UCSD-AML1 (cell line): Measurements from ENCODE around the gene APOL1.
"Not testable (repeated sequence)": the region's sequence is repeated elsewhere in the genome, so short reads cannot be mapped to it uniquely, and the experiment has no call there.

Experiments used
- DNase-seq: peaks from one replicate; lab custom pipeline; 2025; ENCODE audit not compliant: unreplicated experiment; lab: John Stamatoyannopoulos, UW

The APOL1 gene

DNA sequence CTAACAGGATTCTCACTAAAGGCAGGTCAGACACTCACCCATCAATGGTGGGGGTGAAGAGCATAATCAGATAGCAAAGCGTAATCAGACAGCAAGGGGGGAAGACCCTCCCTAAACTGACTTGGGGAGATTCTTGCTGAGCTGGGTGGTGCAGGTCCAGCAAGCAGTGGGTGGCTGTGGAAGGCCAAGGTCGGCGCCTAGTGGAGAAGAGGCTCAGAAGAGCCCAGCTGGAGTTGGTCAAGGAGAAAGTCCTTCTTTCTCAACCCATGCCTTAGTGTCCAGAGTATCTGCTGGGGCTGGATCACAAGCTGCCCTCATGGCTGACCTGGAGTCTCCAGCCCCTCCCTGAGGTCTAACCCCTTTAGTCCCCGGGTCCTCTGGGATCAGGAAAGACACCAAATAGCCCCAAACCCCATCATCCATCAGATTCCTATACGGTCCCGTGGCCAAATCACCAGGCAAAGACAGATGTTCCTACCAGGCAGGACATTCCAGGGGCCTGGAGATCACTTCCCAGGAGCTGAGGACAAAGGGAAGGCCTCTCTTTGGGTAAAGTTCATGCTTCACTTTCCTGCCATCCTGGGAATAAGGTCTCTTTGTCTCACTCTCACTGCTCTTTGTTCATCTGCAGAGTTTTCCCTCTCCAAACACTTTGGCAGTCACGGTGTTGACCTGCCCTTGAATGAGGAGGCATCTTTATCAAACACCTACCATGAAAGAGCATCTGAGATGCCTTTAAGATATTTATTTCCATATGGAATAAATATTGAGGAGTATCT, 11.1 kb downstream of the APOL1 start:
- not testable (repeated sequence) for DNase-seq

DNA sequence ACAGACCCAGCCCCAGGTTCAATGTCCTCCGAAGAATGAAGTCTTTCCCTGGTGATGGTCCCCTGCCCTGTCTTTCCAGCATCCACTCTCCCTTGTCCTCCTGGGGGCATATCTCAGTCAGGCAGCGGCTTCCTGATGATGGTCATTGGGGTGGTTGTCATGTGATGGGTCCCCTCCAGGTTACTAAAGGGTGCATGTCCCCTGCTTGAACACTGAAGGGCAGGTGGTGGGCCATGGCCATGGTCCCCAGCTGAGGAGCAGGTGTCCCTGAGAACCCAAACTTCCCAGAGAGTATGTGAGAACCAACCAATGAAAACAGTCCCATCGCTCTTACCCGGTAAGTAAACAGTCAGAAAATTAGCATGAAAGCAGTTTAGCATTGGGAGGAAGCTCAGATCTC, 14.1 kb downstream of the APOL1 start:
- DNase-seq: no peak

DNA sequence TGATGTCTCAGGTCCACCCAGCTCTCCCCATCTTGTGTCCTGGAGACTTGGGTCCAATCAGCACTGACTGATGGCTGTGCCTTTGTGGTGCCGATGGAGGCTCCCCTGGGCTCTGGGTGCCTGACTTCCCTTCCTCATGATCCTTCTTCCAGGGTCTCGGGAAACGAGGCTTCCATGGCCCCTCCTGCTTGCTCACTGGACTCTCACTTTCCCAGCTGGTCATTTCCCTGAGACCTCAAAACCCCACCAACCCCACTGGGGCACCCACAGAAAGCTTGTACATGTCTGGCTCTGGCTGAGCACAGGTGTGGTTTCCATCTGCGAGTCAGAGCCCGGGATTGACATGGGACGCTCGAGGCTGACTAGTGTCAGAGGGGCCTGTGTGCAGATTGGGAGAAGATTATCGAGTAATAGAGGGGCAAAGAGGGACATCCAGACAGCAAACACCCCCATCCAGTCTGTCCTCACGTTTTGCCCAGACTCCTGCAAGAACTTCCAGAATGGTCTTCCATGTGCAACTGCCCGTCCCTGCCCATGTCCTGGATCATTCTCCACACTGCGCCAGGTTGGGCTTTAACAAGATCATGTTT, 15.1 kb downstream of the APOL1 start:
- DNase-seq: no peak

DNA sequence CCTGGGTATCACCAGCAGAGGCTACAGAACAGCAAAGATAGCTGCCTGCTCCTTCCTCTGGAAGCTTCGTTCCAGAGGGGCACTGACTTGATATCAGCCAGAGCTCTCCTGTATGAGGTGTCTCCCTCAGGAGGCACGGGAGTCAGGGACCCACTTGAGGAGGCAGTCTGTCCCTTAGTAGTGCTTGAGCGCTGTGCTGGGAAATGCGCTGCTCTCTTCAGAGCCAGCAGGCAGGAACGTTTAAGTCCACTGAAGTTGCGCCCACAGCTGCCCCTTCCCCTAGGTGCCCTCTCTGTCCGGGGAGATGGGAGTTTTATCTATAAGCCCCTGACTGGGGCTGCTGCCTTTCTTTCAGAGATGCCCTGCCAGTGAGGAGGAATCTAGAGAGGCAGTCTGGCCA, 18.3 kb downstream of the APOL1 start:
- not testable (repeated sequence) for DNase-seq

DNA sequence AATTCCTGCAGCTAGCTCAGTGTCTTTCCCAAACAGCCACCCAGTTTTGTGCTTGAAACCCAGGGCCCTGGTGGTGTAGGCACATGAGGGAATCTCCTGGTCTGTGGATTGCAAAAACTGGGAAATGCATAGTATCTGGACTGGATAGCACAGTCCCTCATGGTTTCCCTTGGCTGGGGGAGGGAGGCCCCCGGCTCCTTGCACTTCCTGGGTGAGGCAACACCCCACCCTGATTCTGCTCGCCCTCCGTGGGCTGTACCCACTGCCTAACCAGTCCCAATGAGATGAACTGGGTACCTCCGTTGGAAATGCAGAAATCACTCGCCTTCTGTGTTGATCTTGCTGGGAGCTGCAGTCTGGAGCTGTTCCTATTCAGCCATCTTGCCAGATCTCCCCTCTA, 19.0 kb downstream of the APOL1 start:
- not testable (repeated sequence) for DNase-seq

DNA sequence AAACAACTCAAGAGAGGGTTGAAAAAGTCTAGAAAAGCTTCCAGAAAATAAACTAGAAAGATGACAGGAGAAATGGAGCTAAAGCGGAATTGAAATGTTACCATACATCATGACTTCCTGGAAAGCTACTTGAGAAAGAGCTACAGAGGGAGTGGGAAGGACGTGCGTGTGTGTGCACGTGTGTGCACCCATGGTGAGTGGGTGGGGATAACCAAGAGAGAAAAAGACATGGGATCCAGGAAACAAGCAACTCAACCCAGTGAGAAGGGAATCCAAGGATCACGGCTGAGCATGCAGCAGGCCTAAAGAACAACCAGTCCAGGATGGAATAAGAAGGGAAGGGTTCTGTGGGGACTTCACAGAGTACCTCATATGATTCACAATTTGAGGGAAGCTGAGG, 21.6 kb downstream of the APOL1 start:
- no peak for DNase-seq

DNA sequence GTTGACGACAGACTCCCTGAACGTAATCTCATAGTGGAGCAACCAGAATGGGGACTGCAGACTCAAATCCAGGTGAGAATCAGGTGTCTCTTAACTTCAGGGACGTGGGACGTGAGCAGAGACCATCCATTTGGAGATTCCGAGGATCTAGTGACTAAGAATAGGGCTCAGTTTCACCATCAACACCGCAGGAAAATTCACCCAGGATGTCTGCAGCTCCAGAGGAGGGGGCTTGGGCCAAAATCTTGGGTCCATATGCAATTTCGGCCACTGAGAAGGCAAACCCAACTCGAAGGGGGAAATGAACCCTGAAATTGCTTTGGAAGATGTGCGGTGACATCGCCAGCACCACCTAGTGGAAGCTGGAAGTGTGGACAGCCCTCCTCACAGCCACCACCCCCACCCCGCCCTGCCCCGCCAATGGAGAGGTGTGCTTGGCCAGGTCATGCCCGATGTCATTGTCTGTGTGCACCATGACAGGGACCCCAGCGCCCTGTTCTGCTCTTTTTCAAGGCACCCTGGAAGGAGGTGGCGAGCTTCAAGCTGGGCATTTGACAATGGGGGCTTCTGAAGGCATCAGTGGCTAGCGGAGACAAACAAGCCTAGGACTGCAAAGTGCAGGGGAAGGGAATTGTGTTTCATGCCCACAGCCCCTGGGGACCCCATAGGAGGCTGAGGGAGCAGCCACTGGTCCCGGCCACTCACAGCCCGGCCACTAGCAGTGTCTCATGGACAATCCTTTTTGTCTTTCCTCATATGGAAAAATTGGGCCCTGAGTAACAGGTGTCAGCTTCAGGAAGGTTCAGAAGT, 24.8 kb downstream of the APOL1 start:
- DNase-seq: peak; percentile 54

DNA sequence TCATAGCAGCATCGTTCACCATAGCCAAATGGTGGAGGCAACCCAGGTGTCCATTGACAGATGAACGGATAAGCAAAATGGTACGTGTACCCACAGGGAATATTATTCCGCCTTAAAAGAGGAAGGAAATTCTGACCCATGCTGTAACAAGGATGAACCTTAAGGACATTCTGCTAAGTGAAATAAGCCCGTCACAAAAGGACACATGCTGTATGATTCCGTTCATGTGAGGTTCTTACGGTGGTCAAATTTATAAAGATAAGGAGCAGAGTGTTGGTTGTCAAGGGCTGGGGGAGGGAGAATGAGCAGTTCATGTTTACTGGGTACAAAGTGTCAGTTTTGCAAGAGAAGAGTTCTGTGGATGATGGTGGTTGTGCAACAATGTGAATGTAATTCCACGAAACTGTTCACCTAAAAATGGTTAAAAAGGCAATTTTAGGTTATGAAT, 26.3 kb downstream of the APOL1 start:
- no peak for DNase-seq

DNA sequence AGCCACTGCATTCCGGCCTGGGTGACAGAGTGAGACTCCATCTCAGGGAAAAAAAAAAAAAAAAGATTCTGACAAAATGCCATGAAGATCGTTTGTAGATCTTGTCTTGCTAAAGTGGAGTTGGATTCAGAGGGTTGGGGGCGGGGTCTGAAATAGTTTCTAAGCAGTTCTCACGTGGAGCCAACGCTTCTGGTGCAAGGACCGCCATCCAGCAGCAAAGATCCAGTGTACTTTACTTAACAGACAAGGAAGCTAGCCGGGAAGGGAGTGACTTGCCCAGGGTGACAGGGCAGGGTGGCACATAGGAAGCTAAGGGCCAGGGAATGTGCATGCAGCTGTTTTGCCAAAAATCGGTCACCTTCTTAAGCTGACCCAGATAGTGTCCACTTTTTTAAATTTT, 27.4 kb downstream of the APOL1 start:
- DNase-seq: no peak

DNA sequence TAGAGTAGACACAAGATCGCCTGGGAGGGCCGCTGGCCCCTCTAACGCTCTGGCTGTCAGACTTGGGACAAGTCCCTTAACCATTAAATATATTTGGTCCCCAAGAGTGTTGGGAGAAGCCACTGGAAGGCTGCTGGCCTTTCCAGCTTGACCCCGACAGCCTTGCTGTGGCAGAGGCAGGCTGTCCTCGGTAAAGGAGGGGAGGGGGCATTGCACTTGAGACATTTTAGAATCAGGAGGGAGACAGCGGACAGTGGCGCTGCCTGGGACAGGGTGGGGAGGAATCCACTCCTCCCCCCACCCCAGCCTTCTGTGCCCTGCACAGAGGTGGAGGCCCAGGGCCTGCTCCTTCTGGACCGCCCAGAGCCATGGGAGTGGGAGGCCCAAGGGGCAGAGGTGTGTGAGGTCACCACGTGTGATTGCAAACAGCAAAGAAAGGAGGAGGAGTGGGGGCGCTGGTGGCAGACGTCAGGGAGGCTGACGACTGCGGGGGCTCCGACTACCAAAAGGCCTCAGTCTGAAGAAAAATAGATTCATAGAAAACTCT, 28.9 kb downstream of the APOL1 start:
- DNase-seq: no peak

DNA sequence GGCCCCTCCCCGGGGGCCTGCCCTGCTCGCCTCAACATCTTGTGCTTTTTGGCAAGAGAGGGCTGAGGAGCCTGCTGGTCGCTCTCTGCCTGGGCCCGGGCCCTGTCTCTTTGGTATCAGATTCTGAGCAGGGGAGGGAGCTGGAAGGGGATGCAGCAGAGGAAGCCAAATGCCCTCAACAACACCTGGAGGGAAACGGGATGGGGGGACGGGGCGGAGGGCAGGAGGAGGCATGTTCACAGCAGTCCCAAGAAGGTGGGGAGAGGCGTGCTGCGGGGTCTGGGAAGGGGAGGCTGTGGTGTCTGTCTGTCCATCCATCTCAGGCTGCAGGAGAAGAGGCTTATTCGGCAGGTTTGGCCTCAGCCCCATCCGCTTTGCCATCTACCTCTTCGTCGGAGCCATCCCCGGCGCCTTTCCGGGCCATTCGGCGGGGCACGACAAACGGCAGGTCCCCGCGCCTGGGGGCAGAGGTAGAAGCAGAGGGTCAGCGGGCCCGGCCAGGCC, 29.4 kb downstream of the APOL1 start:
- DNase-seq: no peak

DNA sequence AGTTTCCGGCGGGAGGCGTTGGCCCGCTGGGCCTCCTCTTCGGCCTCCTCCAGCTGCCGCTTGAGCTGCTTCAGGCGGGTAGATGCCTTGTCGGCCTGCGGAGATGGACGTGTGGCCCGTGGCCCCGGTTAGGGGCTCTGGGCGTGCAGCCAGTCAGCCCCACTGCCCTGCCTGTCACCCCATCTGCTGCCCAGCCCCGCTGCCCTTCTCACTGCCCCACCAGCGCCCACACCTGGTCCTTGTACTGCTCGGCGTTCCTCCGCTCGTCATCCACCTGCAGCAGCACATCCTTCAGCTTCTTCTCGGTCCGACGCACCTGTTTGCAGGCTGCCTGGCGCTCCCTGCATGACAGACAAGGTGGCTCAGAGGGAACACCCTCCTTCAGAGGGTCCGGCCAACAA, 31.2 kb downstream of the APOL1 start:
- DNase-seq: no peak

DNA sequence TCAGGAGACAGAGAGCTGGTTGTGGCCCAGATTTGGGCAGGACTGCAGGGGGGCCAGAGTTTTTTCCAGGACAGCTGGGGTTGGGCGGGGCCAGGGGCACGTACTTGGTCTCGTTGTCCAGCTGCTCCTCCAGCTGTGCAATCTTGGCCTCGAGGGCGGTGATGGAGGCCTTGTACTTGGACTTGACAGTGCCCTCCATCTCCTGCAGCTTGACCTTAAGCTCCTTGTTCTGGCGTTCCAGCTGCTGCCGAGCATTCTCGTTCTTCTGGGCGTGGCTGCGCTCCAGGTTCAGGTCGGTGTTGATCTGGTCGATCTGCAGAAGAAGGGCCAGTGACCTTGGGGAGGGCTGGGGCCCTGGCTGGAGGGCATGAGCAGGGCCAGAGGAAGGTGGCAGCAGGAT, 32.1 kb downstream of the APOL1 start:
- DNase-seq: no peak

DNA sequence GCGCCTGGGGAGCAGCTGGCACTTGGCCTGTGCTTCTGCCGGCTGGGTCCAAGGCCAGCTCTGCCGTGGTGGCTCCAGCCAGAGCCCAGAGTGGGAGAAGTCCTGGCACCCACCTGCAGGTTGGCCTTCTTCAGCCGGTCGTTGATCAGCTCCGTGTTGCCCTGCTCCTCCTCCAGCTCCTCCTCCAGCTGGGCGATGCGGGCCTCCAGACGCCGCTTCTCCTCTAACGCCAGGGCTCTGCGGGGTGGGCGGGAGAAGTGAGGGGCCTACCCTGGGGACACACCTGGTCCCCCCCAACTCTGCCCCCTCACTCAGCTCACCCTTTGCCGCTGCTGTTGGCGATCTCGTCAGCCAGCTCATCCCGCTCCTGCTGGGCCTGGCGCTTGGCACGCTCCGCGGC, 32.6 kb downstream of the APOL1 start:
- no peak for DNase-seq

DNA sequence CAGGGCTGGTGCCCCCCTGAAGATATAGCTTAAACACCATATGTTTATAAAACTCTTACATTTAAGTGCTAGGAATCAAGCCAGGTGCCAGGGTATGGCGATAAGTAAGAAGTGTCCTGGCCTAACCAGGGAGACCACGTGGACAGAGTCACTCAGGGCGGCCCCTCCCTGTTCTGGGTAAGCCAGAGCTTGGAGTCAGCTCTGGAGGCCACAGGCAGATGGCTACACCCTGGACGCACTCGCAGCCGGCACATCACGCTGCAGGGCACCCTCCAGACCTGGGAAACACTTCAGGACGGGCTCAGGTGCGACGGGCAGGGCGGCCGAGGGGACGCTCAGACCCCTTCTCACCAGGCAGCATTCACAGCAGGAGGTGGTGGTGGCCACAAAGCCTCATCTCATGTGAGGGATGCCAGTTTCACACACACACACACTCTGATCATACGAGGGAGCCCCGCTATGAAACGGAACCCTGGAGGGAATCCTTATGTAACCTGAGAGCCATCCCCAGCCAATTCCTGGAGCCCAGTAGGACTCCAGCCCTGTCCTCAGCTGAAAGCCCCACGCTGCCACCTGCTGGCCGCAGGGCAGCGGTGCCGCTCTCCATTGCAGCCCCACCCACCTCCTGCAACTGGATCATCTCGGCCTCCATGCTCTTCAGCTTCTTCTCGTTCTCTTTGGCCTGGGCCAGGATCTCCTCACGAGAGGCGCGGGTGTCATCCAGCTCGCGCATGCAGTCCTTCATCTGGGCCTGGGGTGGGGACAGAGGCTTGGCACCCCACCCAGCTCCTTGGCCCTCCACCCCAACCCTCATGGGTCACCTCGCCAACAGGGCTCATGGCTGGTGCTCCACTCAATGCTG, 33.4 kb downstream of the APOL1 start:
- peak; percentile 72 for DNase-seq

DNA sequence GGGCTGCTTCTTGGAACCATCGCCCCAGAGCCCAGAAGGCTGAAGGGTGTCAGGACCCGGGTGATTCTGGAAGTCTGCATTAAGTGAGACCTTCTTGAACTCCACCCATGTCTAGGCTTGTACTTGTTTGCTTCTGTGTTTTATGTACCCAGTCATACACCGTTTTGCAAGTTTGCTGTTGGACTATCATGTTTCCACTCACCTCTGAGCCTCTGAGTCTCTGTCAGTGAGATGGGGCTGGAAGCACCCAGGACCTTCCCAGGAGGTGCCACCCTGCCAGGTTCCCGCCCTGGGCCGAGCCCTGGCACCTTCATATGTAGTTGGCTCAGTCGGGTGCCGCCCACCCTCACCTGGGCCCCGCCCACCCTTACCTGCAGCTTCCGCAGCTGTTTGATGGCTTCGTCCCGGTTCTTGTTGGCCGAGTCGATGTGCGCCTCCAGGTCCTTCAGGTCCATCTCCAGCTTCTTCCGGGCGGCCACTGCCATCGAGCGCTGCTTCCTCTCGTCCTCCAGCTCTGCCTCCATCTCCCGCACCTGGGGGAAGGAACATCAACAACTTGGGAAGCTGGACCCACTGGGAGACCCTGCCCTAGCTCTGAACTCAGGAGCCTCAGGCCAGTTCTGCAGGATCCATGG, 35.1 kb downstream of the APOL1 start:
- no peak for DNase-seq

DNA sequence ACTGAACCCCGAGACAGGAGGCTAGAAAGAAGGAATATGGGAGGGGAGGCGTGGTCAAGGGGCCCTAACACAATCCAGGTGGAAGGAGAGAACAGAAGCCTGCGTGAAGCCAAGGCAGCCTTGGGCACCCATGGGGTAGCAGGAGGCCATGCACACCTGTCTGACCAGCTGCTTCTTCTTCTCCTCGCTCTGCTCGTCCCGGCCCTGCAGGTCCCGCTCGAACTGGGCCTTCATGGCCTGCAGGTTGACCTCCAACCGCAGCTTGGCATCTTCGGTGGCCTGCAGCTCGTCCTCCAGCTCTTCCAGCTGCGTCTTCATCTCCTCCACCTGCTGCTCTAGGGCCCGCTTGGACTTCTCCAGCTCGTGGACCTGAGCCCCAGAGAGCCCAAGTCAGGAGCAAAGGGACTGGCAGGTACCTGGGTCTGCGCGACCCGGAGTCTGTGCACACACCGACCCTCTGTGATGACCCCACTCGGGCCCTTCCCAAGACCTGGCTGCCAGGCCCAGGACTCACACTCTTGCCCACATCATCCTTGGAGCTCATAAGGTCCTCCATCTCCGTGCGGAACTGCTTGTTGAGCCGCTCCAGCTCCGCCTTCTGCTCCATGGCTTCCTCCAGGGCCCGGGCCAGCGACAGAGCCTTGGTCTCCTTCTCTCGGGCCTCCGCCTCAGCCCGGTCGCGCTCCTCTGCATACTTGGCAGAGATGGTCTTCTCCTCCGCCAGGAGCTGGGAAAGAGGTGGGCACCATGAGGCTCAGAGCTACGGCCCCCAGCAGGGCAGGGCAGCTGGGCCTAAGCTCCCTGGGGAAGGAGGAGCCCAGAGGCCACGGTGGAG, 35.9 kb downstream of the APOL1 start:
- no peak for DNase-seq

DNA sequence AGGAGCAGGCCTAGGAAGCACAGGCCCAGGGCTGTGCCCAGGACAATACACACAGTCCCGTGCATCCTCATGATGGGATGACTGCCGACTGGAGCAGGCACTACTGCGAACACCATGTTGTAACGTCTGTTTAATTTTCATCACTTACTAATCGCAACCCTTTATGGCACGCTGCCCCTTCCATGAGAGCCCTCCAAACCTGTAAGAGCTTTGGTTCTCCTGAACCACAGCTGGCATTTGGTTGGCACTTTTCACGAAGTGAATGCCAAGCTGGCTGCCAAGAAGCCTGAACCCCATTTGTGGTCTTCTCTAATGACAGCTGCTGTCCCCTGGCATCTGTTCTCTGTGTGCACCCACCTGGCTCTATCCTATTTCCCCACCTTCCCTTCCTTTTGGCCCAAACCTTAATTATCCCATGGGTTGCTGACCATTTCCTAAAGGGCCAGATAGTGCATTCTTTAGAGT, 36.5 kb downstream of the APOL1 start:
- DNase-seq: no peak

DNA sequence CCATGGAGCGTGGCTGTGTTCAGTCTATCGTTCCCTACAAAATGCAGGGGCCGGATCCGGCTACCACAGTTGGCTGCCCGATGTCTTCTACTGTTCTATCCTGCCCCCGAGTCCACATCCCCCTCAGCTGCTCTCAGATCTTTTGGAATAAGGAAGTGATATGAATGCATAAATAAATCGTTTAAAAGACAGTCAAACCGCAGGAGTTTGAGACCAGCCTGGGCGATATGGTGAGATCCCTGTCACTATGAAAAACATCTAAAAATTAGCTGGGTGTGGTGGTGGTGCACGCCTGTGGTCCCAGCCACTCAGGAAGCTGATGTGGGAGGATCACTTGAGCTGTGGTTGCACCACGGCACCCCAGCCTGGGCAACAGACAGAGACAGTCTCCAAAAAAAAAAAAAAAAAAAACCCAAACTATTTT, 37.0 kb downstream of the APOL1 start:
- DNase-seq: not testable (repeated sequence)
